HUES48 (cell line): Measurements from ENCODE around the gene PTPN13.

Source experiments
- H3K27ac ChIP-seq: one replicate; pipeline ENCODE4 v1.7.0; 2013; ENCODE audit warnings: low read depth, low read length, inconsistent platforms
- H3K27me3 ChIP-seq: 2 replicates; pipeline ENCODE4 v1.6.1; 2013; ENCODE audit warnings: mild to moderate bottlenecking, low read length; ENCODE audit not compliant: control insufficient read depth, insufficient read depth
- H3K36me3 ChIP-seq: 2 replicates; pipeline ENCODE4 v1.6.1; 2013; ENCODE audit warnings: low read length; ENCODE audit not compliant: control insufficient read depth, insufficient read depth
- H3K4me1 ChIP-seq: 2 replicates; pipeline ENCODE4 v1.6.1; 2013; ENCODE audit warnings: mild to moderate bottlenecking, low read length; ENCODE audit not compliant: control insufficient read depth, insufficient read depth
- H3K4me3 ChIP-seq: 2 replicates; pipeline ENCODE4 v1.5.1; 2013; ENCODE audit warnings: mild to moderate bottlenecking, low read depth, low read length
- H3K9ac ChIP-seq: 2 replicates; pipeline ENCODE4 v1.6.1; 2013; ENCODE audit warnings: mild to moderate bottlenecking, low read depth, low read length, moderate library complexity
- H3K9me3 ChIP-seq: 2 replicates; pipeline ENCODE4 v1.6.1; 2013; ENCODE audit warnings: low read length; ENCODE audit not compliant: control insufficient read depth, insufficient read depth

PTPN13 gene

DNA sequence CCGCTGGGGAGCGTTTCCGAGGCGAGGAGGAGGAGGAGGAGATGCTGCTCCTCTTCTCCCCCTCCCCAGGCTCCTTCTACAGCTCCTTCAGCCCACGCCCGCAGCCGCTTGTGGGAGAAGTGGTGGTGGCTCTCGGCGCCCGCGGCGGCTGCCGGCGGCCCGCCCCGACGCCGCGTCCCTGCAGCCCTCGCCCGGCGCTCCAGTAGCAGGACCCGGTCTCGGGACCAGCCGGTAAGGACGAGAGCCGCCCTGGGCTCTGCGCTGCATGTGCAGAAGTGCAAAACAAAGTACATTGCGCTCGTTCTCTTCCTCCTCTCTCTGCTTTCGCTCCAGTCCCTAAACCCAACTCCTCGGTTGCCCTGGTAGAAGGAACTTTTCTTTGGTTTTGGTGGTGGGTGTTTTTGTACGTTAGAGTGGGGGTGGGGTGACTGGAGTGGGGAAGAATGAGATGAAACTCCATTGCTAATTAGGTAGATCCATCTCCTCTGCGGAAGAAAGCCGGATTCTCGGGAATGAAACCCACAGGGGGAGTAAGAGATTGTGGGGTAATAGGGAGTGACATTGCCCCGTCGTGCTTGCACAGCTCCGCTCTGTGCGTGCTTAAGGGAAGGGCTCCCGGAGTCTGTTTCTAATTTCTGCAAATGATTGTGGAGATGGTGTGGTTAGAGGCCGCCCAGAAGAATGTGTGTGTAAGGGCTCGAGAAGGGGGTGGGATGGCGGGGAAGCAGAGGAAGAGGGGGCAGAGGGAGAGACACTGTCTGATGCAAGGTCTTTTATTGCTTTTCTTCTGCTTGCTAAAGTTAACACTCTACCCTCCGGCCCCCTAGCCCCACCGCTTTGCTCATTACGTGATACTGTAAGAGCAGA is 677 bp downstream of the PTPN13 start:
- Histone ChIP-seq H3K27ac (peak overlapping the region; percentile 86), H3K4me1 (peaks cover 36% of the 10 kb centered on the region), H3K4me3 (peak overlapping the region; percentile 91), H3K9ac (peak overlapping the region; percentile 60), H3K9me3 (no peaks in the 10 kb centered on the region), H3K36me3 (no peaks in the 10 kb centered on the region), H3K27me3 (no peaks in the 10 kb centered on the region)

DNA sequence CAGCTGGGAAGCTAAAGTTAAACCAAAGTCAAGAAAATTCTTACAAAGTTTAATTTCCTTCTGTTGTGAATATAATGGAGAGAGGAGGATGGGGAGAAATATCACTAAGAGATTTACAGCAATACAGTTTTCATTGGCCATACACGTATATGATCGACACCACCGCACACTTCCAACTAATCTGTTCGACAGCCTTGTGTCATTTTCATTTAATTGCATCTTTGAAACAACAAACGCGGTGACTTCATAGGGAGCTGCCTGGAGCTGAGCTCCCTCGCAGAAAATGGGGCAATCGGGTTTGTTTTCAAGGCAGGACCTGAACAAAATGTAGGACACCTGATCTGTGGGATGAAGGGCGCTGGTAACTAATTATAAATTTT is 1.3 kb downstream of the PTPN13 start:
- no peaks in the 10 kb centered on the region for H3K36me3 ChIP-seq
- H3K9me3 ChIP-seq: no peaks in the 10 kb centered on the region
- H3K27me3 ChIP-seq: no peaks in the 10 kb centered on the region
- peak overlapping the region; percentile 18 for H3K27ac ChIP-seq
- H3K4me1 ChIP-seq: peaks cover 39% of the 10 kb centered on the region
- H3K9ac ChIP-seq: peak overlapping the region; percentile 32; the same call in 1 of the 2 replicates
- peak overlapping the region; percentile 91 for H3K4me3 ChIP-seq

DNA sequence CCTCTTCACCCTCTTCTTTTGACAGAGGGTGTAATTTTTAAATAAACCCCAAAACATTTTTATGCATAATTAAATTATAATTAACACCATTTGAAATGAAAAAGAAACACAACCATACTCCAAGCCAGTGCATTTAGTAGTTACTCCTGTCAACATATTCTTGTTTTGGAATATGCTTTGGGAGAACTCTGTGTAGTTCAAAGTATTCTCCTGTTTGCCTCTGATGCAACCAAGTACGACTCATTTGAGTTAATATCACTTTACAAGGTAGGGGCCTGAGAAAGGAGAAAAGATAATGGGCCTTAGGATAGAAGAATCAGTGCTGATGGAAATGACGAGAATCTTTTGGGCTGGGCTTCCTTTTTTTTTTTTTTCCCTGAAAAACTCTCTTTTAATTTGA is 2.7 kb downstream of the PTPN13 start:
- Histone ChIP-seq H3K9me3 (no peaks in the 10 kb centered on the region), H3K27ac (no peak overlapping the region), H3K36me3 (no peaks in the 10 kb centered on the region), H3K27me3 (no peaks in the 10 kb centered on the region), H3K9ac (no peak overlapping the region), H3K4me3 (0 out of 2 replicates have a peak overlapping the region, but pooled peaks have one; percentile 91), H3K4me1 (peaks cover 39% of the 10 kb centered on the region)

DNA sequence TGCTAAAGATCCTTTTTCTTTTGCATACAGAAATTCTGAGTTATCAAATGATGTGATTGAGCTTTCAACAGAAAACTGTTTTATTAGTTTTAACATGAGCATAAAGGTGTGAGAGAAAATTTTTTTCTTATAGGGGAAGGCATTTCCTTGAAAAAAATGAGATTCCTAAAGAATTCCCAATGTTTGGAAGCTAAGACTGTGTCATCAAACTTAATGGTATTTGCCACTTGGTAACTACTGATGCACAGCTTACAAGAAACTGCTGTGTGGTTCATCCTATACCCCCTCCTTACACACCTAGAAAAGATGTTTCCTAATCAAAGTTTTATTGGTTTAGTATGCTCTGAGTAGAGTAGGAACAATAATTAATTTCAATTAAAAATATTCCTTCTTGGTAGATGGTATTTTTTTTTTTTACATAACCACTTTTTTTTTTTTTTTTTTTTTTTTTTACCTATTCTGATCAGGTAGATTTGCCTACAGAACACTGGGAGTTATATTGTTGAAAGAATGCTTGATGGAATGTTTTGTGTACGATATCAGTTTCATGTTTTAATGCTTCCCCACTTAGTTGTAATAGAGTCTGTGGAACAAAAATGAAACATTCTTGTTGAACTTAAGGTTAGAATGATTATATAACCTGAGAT is 6.0 kb downstream of the PTPN13 start:
- Histone ChIP-seq H3K27me3 (no peaks in the 10 kb centered on the region), H3K4me1 (peaks cover 20% of the 10 kb centered on the region), H3K4me3 (no peak overlapping the region), H3K9ac (no peak overlapping the region), H3K36me3 (no peaks in the 10 kb centered on the region), H3K27ac (no peak overlapping the region), H3K9me3 (no peaks in the 10 kb centered on the region)

DNA sequence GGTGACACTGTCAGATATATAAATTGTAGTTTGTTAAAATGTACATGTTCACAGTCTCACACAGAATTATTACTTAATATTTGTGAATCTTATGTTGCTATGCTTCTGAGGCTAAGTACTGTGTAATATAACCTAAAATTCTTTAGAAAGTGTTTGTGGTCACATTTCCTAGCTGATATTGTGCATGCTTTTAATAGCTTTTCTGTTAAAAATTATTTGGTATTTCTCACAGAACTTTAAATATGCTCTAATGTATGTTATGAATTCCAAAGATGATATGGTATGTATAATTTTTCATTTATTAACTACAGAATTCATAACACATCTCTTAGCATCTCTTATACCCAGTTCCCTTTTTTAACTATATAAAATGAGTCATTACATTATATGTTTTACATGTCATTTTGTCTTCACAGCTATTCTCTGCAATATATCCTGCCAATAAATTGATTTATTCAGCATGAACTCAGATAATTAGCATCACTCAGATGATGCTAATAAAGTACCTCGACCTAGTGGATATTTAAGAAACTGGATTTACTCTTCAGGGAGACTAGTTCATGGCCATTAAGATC is 9.3 kb downstream of the PTPN13 start:
- H3K36me3 ChIP-seq: no peaks in the 10 kb centered on the region
- 0 out of 2 replicates have a peak, but pooled peaks cover 5% of the 10 kb centered on the region for H3K4me1 ChIP-seq
- no peaks in the 10 kb centered on the region for H3K9me3 ChIP-seq
- no peaks in the 10 kb centered on the region for H3K27me3 ChIP-seq
- H3K27ac ChIP-seq: no peak overlapping the region
- no peak overlapping the region for H3K4me3 ChIP-seq
- no peak overlapping the region for H3K9ac ChIP-seq

DNA sequence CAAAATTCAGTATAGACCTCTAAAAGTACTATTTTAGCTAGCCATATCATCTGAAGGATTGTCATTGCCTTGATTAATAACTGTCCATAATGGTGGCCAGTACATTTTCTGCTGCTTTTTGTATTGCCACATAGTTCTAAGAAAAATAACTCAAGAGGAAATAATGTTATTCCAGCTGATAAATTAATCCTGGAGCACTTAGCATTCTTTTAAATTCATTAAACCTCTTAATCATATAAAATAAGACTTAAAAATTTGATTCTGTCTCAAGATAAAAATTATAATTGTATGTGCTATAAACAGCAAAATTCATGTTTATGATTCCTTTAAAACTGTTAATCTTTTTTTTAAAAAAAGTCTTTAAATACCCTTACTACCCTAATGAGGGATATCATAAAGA is 12.7 kb downstream of the PTPN13 start:
- Histone ChIP-seq H3K27me3 (no peaks in the 10 kb centered on the region), H3K27ac (no peak overlapping the region), H3K4me3 (no peak overlapping the region), H3K9ac (no peak overlapping the region), H3K4me1 (peaks cover 12% of the 10 kb centered on the region; the same call in 1 of the 2 replicates), H3K36me3 (no peaks in the 10 kb centered on the region), H3K9me3 (no peaks in the 10 kb centered on the region)

DNA sequence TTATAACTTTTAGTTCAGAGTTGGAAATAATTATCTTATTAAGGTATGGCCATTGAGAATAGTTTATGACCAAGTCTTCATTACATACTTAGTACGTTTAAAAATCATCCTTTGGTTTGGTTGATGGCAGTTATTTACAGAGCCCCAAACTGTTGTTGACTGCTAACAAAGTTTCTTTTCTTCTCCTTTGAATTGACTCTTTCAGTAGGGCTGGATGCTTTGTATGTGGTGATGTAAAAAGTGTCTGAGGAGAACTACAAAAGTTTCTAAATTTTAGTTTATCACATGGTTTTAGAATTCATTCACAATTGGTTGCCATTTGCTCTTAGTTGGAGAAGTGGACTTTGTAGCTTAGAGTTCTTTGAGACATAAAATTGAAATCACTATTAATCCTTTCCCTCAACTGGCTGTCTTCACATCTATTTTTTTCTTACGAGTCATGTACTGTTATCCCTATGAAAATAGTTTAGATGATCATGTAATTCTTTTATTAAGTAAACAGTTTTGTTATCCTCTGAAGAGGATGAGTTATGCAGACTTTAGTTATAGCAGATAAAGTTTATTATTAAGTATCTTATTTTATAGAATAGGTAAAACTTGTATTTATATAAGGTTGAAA is 14.8 kb downstream of the PTPN13 start:
- H3K36me3 ChIP-seq: no peaks in the 10 kb centered on the region
- peaks cover 12% of the 10 kb centered on the region; the same call in 1 of the 2 replicates for H3K4me1 ChIP-seq

DNA sequence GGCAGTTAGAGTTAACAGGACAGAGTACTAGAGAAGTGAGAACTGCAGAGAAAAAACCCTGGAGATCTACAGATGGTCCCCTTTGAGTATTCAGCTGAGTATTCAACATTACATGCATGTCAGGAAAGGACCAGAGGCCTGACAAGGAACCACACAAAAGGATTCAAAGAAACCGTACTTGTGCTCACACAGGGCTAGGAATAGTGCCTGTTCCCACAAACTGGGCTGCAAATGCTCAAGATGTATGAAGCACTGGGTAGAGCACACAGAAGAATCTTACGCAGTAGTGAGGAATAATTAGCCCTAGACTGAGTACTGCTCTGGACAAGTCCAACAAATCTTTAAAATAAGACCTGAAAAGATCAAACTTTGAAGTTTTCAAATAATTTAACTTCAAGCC is 17.6 kb downstream of the PTPN13 start:
- H3K4me3 ChIP-seq: no peak overlapping the region
- H3K36me3 ChIP-seq: no peaks in the 10 kb centered on the region
- H3K9me3 ChIP-seq: no peaks in the 10 kb centered on the region
- peaks cover 12% of the 10 kb centered on the region; the same call in 1 of the 2 replicates for H3K4me1 ChIP-seq
- H3K27ac ChIP-seq: no peak overlapping the region
- no peak overlapping the region for H3K9ac ChIP-seq
- H3K27me3 ChIP-seq: no peaks in the 10 kb centered on the region

More for the DNA sequence above, 14.8 kb downstream of the PTPN13 start:
- no peak overlapping the region for H3K27ac ChIP-seq
- no peaks in the 10 kb centered on the region for H3K27me3 ChIP-seq
- no peak overlapping the region for H3K4me3 ChIP-seq
- H3K9me3 ChIP-seq: no peaks in the 10 kb centered on the region
- no peak overlapping the region for H3K9ac ChIP-seq

DNA sequence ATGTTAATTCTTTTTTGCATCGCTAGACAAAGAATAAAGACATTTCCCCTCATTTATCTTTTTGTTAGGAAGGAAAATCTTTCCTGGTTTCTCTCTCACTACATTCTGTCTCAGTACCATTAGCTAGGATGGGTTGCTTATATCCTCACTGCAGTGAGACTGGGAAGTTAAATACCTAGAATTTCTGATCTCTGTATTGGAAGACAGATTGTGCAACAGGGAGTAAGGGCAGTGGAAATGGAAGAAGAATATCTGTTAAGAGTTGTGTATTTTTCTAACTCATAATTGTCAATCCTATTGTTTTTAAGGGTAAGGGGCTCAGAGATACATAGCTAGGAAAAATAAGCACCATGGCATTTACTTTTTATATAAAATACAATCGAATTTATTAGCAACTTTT is 19.6 kb downstream of the PTPN13 start:
- Histone ChIP-seq H3K4me1 (peaks cover 7% of the 10 kb centered on the region; the same call in 1 of the 2 replicates), H3K9ac (no peak overlapping the region), H3K27ac (no peak overlapping the region), H3K4me3 (no peak overlapping the region), H3K36me3 (no peaks in the 10 kb centered on the region), H3K27me3 (no peaks in the 10 kb centered on the region), H3K9me3 (no peaks in the 10 kb centered on the region)

DNA sequence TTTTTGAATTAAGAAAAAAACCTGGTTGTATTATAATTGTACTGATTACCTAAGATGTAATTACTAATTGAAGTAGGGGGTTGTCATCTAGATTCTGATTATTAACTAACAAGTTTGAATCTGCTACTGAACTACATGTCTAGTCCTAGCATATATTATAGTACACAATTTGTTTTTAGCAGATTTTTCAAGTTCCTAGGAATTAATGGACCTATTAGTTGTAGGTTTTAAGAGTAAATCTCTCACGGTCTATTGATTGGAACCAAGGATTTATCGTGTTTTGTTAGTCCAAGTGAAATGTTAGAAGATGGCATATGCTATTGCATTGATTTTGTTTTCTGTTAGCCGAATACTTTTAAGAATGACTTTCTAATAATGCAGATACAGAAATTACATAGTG is 20.8 kb downstream of the PTPN13 start:
- H3K36me3 ChIP-seq: no peaks in the 10 kb centered on the region
- H3K27ac ChIP-seq: no peak overlapping the region
- no peaks in the 10 kb centered on the region for H3K27me3 ChIP-seq
- H3K4me3 ChIP-seq: no peak overlapping the region
- no peak overlapping the region for H3K9ac ChIP-seq
- H3K4me1 ChIP-seq: peaks cover 6% of the 10 kb centered on the region
- H3K9me3 ChIP-seq: no peaks in the 10 kb centered on the region
